Neural crest cell (in vitro differentiated cells): ENCODE data around the gene LMX1B. TPM values are rescaled to one million over a fixed set of nuclear protein-coding genes. Genes with fewer than 3 reads are reported as not detected.
A peak's percentile ranks its signal among the peaks of the same experiment; 100 is the strongest.

Experiments
- DNase-seq: peaks from one replicate; pipeline ENCODE4 v3.0.0; 2021; ENCODE audit warnings: low read depth, mixed read lengths, low spot score
- H3K27ac Mint-ChIP-seq: one replicate; pipeline ENCODE4 v1.8.0; 2021; ENCODE audit warnings: mild to moderate bottlenecking, mixed read lengths; ENCODE audit not compliant: unreplicated experiment
- H3K27me3 Mint-ChIP-seq: 2 replicates; pipeline ENCODE4 v1.8.0; 2021; ENCODE audit warnings: low read depth, mild to moderate bottlenecking, mixed read lengths
- H3K36me3 Mint-ChIP-seq: 2 replicates; pipeline ENCODE4 v1.8.0; 2021; ENCODE audit warnings: low read depth, mild to moderate bottlenecking, mixed read lengths
- H3K4me1 Mint-ChIP-seq: 2 replicates; pipeline ENCODE4 v1.8.0; 2021; ENCODE audit warnings: mixed read lengths
- H3K4me3 Mint-ChIP-seq: one replicate; pipeline ENCODE4 v1.8.0; 2021; ENCODE audit warnings: mild to moderate bottlenecking, mixed read lengths
- H3K9me3 Mint-ChIP-seq: 2 replicates; pipeline ENCODE4 v1.8.0; 2021; ENCODE audit warnings: mixed read lengths
- CTCF ChIP-seq: fragments of 200-600 bp; sonication (generic); conservative IDR thresholded peaks from 2 replicates; pipeline ENCODE4 v1.5.0; 2021; ENCODE audit warnings: antibody characterized with exemption, mild to moderate bottlenecking
- total RNA-seq: library from RNA; stranded (reverse); gene quantifications from 2 replicates; pipeline ENCODE4 v1.2.1, GENCODE V29; 2021

Gene LMX1B
- total RNA-seq, 1 donor from 2014 or later: 10.5 TPM

GRCh38 chr9:126591922-126592321, 21.8 kb upstream of the LMX1B start:
- DNase-seq: no peak
- H3K9me3 Mint-ChIP-seq: peaks cover 5% of the 10 kb centered on the region
- peaks cover 24% of the 10 kb centered on the region for H3K27me3 Mint-ChIP-seq
- H3K4me3 Mint-ChIP-seq: no peak overlapping the region
- H3K36me3 Mint-ChIP-seq: no peaks in the 10 kb centered on the region
- no peak overlapping the region for H3K27ac Mint-ChIP-seq
- TF ChIP-seq CTCF: no peak
- H3K4me1 Mint-ChIP-seq: peaks cover 18% of the 10 kb centered on the region

- Mint-ChIP-seq H3K27ac (no peak overlapping the region), H3K4me3 (no peak overlapping the region), H3K27me3 (peaks cover 30% of the 10 kb centered on the region), H3K9me3 (peaks cover 5% of the 10 kb centered on the region), H3K36me3 (no peaks in the 10 kb centered on the region), H3K4me1 (peaks cover 13% of the 10 kb centered on the region)
- no peak for DNase-seq
- TF ChIP-seq CTCF: no peak
These were observed 21.3 kb upstream of the LMX1B start for GRCh38 chr9:126592461-126592860.

- Mint-ChIP-seq H3K9me3 (peaks cover 5% of the 10 kb centered on the region), H3K4me3 (no peak overlapping the region), H3K27ac (no peak overlapping the region), H3K36me3 (no peaks in the 10 kb centered on the region), H3K27me3 (peaks cover 56% of the 10 kb centered on the region), H3K4me1 (no peaks in the 10 kb centered on the region)
- DNase-seq: no peak
- no peak for TF ChIP-seq CTCF
These were observed 17.7 kb upstream of the LMX1B start for GRCh38 chr9:126595982-126596381.

GRCh38 chr9:126599047-126599650, 14.6 kb upstream of the LMX1B start:
- DNase-seq: no peak
- H3K27me3 Mint-ChIP-seq: peaks cover 64% of the 10 kb centered on the region
- H3K4me3 Mint-ChIP-seq: no peak overlapping the region
- TF ChIP-seq CTCF: peak; percentile 52
- no peaks in the 10 kb centered on the region for H3K4me1 Mint-ChIP-seq
- H3K9me3 Mint-ChIP-seq: peaks cover 2% of the 10 kb centered on the region
- H3K36me3 Mint-ChIP-seq: no peaks in the 10 kb centered on the region
- H3K27ac Mint-ChIP-seq: no peak overlapping the region

- no peak overlapping the region for H3K27ac Mint-ChIP-seq
- H3K36me3 Mint-ChIP-seq: no peaks in the 10 kb centered on the region
- H3K4me3 Mint-ChIP-seq: no peak overlapping the region
- peaks cover 65% of the 10 kb centered on the region for H3K27me3 Mint-ChIP-seq
- no peaks in the 10 kb centered on the region for H3K9me3 Mint-ChIP-seq
- H3K4me1 Mint-ChIP-seq: peaks cover 4% of the 10 kb centered on the region
- no peak for DNase-seq
- no peak for TF ChIP-seq CTCF
These were observed 9.4 kb upstream of the LMX1B start for GRCh38 chr9:126604059-126605055.
